Endothelial cell of umbilical vein (primary cell): ENCODE data around the gene PLCXD1. TPM values are rescaled to one million over a fixed set of nuclear protein-coding genes. Genes with fewer than 3 reads are reported as not detected.

Experiments
- BruUV-seq: library from RNA; stranded (reverse); fragments of 400-500 nt; replicated peaks from 2 replicates; lab custom pipeline; 2021; lab: Mats Ljungman, UMichigan
- CTCF ChIA-PET: fragments of 300-600, 350-600 bp; sonication (Branson Sonifier 250); formaldehyde crosslinking; loops from one replicate; lab custom pipeline; 2021; ENCODE audit warnings: antibody characterized with exemption, inconsistent platforms; lab: Charles Lee
- POLR2A ChIA-PET: fragments of 300-600, 350-600 bp; sonication (Branson Sonifier 250); formaldehyde crosslinking; loops from one replicate; lab custom pipeline; 2021; ENCODE audit warnings: antibody characterized with exemption, inconsistent platforms; lab: Charles Lee
- DNase-seq: peaks from one replicate; pipeline ENCODE4 v3.0.0-alpha.2; 2011; ENCODE audit warnings: low read depth, low spot score
- FAIRE-seq: peaks from 2 replicates; lab custom pipeline; 2011; peaks lifted over from hg19 to GRCh38; lab: Jason Lieb, UNC
- H2AFZ ChIP-seq: 2 replicates; pipeline ENCODE4 v1.6.0; 2012; ENCODE audit warnings: low read depth, low read length, control low read depth, inconsistent platforms
- H3K27ac ChIP-seq: 2 replicates; pipeline ENCODE4 v1.5.1; 2011; ENCODE audit warnings: low read depth, mild to moderate bottlenecking, control low read depth, low read length, moderate library complexity; ENCODE audit not compliant: insufficient read depth
- H3K27me3 ChIP-seq, 2 experiments: 2 replicates each; pipeline versions ENCODE4 v1.6.0 to v1.6.1; 2011; ENCODE audit warnings: low read length in 2 of 2, mixed read lengths in 1 of 2; ENCODE audit not compliant: control insufficient read depth in 2 of 2, insufficient read depth in 2 of 2
- H3K36me3 ChIP-seq, 2 experiments: 2 replicates in 1 of 2; 3 replicates in 1 of 2; pipeline ENCODE4 v1.5.1; 2011; ENCODE audit warnings: low read length in 2 of 2, mild to moderate bottlenecking in 1 of 2, moderate library complexity in 1 of 2; ENCODE audit not compliant: control insufficient read depth in 2 of 2, insufficient read depth in 2 of 2; ENCODE audit errors: extremely low read depth in 1 of 2
- H3K4me1 ChIP-seq: 3 replicates; pipeline ENCODE4 v1.5.1; 2011; ENCODE audit warnings: mild to moderate bottlenecking, low read length; ENCODE audit not compliant: control insufficient read depth, insufficient read depth; ENCODE audit errors: extremely low read depth
- H3K4me2 ChIP-seq: 2 replicates; pipeline ENCODE4 v1.6.1; 2011; ENCODE audit warnings: low read length, control low read depth, mixed read lengths; ENCODE audit not compliant: insufficient read depth
- H3K4me3 ChIP-seq, 3 experiments: fragments of 200-600 bp in 1 of 3; sonication (generic), shearing (Covaris generic) in 1 of 3; replicated peaks in 1 of 3; 2 replicates each; pipeline ENCODE4 v1.5.1; 2011 to 2016; ENCODE audit warnings: control low read depth in 3 of 3, low read length in 3 of 3, mild to moderate bottlenecking in 2 of 3, inconsistent platforms in 1 of 3, low read depth in 1 of 3, moderate library complexity in 1 of 3; ENCODE audit not compliant: insufficient read depth in 1 of 3
- H3K79me2 ChIP-seq: 2 replicates; pipeline ENCODE4 v1.6.0; 2012; ENCODE audit warnings: low read length, inconsistent platforms; ENCODE audit not compliant: control insufficient read depth, insufficient read depth
- H3K9ac ChIP-seq: replicated peaks from 2 replicates; pipeline ENCODE3; 2011; ENCODE audit warnings: low read length, control low read depth; ENCODE audit not compliant: insufficient read depth; ENCODE audit errors: extremely low read depth
- H3K9me1 ChIP-seq: replicated peaks from 3 replicates; pipeline ENCODE4 v1.6.0; 2011; ENCODE audit warnings: mild to moderate bottlenecking, low read length; ENCODE audit not compliant: control insufficient read depth, insufficient read depth; ENCODE audit errors: extremely low read depth
- H3K9me3 ChIP-seq: replicated peaks from 2 replicates; pipeline ENCODE4 v1.5.1; 2012; ENCODE audit warnings: low read length, inconsistent platforms; ENCODE audit not compliant: control insufficient read depth, insufficient read depth
- H4K20me1 ChIP-seq: replicated peaks from 2 replicates; pipeline ENCODE3; 2011; ENCODE audit warnings: mild to moderate bottlenecking, low read length; ENCODE audit not compliant: control insufficient read depth, insufficient read depth; ENCODE audit errors: extremely low read depth
- EZH2 ChIP-seq: IDR thresholded peaks from 2 replicates; pipeline ENCODE4 v1.6.1; 2012; ENCODE audit warnings: borderline replicate concordance, low read depth, mild to moderate bottlenecking, moderate library complexity, low read length, inconsistent platforms; ENCODE audit not compliant: severe bottlenecking
- FOS ChIP-seq: IDR thresholded peaks from 2 replicates; pipeline ENCODE4 v1.6.1; 2011; ENCODE audit warnings: mild to moderate bottlenecking, low read length, moderate library complexity, borderline replicate concordance; ENCODE audit not compliant: insufficient read depth
- GATA2 ChIP-seq: IDR thresholded peaks from 2 replicates; pipeline ENCODE4 v1.7.0; 2011; ENCODE audit warnings: low read depth, mild to moderate bottlenecking, moderate library complexity, mixed read lengths, low read length; ENCODE audit not compliant: insufficient read length, insufficient read depth
- JUN ChIP-seq: IDR thresholded peaks from 2 replicates; pipeline ENCODE4 v1.6.1; 2011; ENCODE audit warnings: borderline replicate concordance, low read depth; ENCODE audit not compliant: insufficient read length, insufficient read depth
- MYC ChIP-seq: IDR thresholded peaks from one replicate; pipeline ENCODE4 v1.6.1; 2011; ENCODE audit warnings: mild to moderate bottlenecking, low read depth, low read length
- POLR2A ChIP-seq: IDR thresholded peaks from 2 replicates; pipeline ENCODE4 v1.6.1; 2012; ENCODE audit warnings: low read depth, mild to moderate bottlenecking, control low read depth, low read length
- POLR2AphosphoS5 ChIP-seq: IDR thresholded peaks from 2 replicates; pipeline ENCODE4 v1.6.1; 2012; ENCODE audit warnings: low read depth, mild to moderate bottlenecking, control low read depth, low read length, moderate library complexity; ENCODE audit not compliant: insufficient read depth
- dilution Hi-C: fragments of 300-500 bp; cut with MboI; formaldehyde crosslinking; loops from one replicate; pipeline ENCODE4 v1.15.0; 2019; ENCODE audit warnings: low sequenced_read_pairs; ENCODE audit not compliant: extremely low pct_ligation_motif_present
- intact Hi-C: fragments of 100-400 bp; cut with micrococcal nuclease; formaldehyde crosslinking; loops from one replicate; pipeline ENCODE4 v1.10.0; 2022
- polyA plus RNA-seq, 4 experiments: library from polyadenylated mRNA; depleted of rRNA in 3 of 4; stranded (reverse) in 3 of 4; unstranded in 1 of 4; fragments of >200 nt; gene quantifications; 2 replicates each; pipeline versions ENCODE4 v1.2.1 to v1.2.3, GENCODE V29; 2011 to 2012; ENCODE audit warnings: missing spikeins in 1 of 4
- total RNA-seq: library from RNA; stranded (reverse); gene quantifications from 2 replicates; pipeline ENCODE4 v1.2.3, GENCODE V29; 2021
- TF ChIP-seq, protein P1 (sequence below), 2 donors: IDR thresholded peaks; 1 replicate in 1 of 2; 2 replicates in 1 of 2; pipeline ENCODE4 v1.5.1; 2011; ENCODE audit warnings: low read length in 2 of 2, mild to moderate bottlenecking in 2 of 2, moderate library complexity in 2 of 2, control low read depth in 1 of 2, inconsistent platforms in 1 of 2, low read depth in 1 of 2; ENCODE audit not compliant: insufficient read depth in 1 of 2; ENCODE audit errors: extremely low read depth in 1 of 2
- TF ChIP-seq, protein P2 (sequence below): IDR thresholded peaks from 2 replicates; pipeline ENCODE4 v1.6.1; 2011; ENCODE audit not compliant: insufficient read depth, insufficient read length

PLCXD1 gene
- total and polyA plus RNA-seq, 2 donors (not counting 3 experiments of a cell fraction or from before 2014, with no cell fraction given), result 11.7 to 16.8 TPM

DNA sequence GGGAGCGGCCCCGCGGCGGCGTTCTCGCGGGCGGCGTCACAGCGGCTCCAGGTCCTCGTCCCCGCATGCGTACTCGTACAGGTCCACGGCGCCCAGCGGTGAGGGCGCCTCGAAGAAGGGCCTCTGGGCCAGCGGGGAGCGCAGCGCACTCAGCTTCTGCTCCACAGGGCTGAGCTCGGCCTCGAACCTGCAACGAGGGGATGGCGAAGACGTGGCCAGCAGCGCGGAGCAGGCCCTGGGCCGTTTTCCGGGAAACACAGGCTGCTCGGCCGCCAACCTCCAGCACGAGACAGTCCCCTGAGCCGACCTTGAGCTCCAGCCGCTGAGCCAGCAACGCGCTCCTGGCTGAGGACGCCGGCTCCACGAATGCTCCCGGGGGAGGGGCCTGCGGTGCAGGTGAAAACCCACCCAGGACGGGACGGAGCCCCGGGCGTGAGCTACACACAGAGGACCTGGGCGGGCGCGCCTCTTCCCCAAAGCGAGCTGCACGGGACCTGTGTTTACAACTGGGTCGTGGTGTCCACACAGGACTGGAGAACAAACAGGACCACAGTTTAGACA, 53.2 kb downstream of the PLCXD1 start:
- H3K27ac ChIP-seq, result no peak overlapping the region
- H3K79me2 ChIP-seq, result no peaks in the 10 kb centered on the region
- dilution Hi-C loops (no loop called here), intact Hi-C loops (no loop called here)
- H3K4me2 ChIP-seq, result no peak overlapping the region
- peaks cover 0 to 3% of the 10 kb centered on the region in 2 experiments for H3K27me3 ChIP-seq
- BruUV-seq, result no TSS peak
- FAIRE-seq (no peak), DNase-seq (no peak)
- TF ChIP-seq POLR2AphosphoS5 (no peak), FOS (no peak), JUN (no peak), GATA2 (no peak), EZH2 (no peak), POLR2A (no peak), MYC (no peak)
- TF ChIP-seq, protein P1, sequence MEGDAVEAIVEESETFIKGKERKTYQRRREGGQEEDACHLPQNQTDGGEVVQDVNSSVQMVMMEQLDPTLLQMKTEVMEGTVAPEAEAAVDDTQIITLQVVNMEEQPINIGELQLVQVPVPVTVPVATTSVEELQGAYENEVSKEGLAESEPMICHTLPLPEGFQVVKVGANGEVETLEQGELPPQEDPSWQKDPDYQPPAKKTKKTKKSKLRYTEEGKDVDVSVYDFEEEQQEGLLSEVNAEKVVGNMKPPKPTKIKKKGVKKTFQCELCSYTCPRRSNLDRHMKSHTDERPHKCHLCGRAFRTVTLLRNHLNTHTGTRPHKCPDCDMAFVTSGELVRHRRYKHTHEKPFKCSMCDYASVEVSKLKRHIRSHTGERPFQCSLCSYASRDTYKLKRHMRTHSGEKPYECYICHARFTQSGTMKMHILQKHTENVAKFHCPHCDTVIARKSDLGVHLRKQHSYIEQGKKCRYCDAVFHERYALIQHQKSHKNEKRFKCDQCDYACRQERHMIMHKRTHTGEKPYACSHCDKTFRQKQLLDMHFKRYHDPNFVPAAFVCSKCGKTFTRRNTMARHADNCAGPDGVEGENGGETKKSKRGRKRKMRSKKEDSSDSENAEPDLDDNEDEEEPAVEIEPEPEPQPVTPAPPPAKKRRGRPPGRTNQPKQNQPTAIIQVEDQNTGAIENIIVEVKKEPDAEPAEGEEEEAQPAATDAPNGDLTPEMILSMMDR (IDR thresholded peaks at IDR 0.05; ENCODE audit: extremely low read depth in 1 of 2, insufficient read depth in 1 of 2, low read depth in 1 of 2, low read length in 2 of 2), result no peak
- TF ChIP-seq, protein P2, sequence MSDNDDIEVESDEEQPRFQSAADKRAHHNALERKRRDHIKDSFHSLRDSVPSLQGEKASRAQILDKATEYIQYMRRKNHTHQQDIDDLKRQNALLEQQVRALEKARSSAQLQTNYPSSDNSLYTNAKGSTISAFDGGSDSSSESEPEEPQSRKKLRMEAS, result no peak
- no peaks in the 10 kb centered on the region for H4K20me1 ChIP-seq
- H3K9me1 ChIP-seq, result no peaks in the 10 kb centered on the region
- no peak overlapping the region for H3K4me3 ChIP-seq
- no peak overlapping the region for H2AFZ ChIP-seq
- ChIA-PET POLR2A (no interaction called here), CTCF (no interaction called here)
- H3K9ac ChIP-seq, result no peak overlapping the region
- peaks cover 0 to 3% of the 10 kb centered on the region in 2 experiments for H3K36me3 ChIP-seq
- H3K4me1 ChIP-seq, result no peaks in the 10 kb centered on the region
- no peaks in the 10 kb centered on the region for H3K9me3 ChIP-seq
